Ammon's horn (tissue), 1 donor: ENCODE data around the gene SRP14.
"Not testable (repeated sequence)": the region's sequence is repeated elsewhere in the genome, so short reads cannot be mapped to it uniquely, and the experiment has no call there.

Experiments used
- DNase-seq: peaks from one replicate; pipeline ENCODE4 v3.0.0-alpha.2; 2016; ENCODE audit warnings: low spot score

SRP14 gene

DNA sequence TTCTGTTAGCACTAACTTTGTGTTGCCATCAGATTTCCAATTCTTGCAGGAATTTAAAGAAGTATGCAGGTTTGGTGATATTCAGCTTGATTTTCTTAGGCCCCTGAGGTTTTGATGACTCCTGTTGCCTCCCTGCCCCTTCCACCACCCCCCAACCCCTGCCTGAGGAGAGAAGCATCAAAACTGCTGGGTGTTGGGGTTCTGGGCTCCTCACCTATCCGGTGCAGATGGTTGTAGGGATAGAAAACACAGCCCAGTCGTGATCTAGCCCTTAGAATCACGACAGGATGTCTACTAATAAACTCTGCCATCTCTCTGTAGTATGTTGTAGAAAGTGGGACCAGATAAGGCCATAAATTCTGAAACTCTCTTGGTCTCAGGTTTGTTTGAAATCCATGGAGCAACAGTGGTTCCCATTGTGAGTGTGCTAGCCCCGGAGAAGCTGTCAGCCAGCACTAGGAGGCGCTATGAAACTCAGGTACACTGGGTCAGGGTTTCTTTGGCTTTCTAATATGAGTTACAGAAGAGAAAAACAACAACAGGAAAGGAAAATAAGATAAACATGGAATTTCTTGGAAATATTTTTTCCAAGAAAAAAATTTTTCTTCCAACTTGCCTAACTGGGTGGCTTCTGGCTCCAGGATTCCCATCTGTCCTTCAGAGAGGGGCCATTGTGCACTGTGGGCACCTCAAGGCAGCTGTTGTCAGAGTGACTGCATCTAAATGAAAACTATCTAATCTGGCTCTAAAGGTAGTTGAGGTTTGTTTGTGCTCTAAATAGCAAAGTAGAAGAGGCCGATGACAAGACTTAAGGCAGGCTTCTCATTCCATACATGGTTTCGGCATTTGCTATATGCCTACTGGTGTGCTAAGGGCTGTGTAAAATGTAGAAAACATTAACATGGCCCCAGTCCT lies 8.7 kb downstream of the SRP14 start:
- DNase-seq = no peak

- DNase-seq = peak; percentile 64
Measured at GRCh38 chr15:40028853-40029252, 10.1 kb downstream of the SRP14 start.

GRCh38 chr15:40028193-40028592 lies 10.8 kb downstream of the SRP14 start:
- no peak for DNase-seq

DNA sequence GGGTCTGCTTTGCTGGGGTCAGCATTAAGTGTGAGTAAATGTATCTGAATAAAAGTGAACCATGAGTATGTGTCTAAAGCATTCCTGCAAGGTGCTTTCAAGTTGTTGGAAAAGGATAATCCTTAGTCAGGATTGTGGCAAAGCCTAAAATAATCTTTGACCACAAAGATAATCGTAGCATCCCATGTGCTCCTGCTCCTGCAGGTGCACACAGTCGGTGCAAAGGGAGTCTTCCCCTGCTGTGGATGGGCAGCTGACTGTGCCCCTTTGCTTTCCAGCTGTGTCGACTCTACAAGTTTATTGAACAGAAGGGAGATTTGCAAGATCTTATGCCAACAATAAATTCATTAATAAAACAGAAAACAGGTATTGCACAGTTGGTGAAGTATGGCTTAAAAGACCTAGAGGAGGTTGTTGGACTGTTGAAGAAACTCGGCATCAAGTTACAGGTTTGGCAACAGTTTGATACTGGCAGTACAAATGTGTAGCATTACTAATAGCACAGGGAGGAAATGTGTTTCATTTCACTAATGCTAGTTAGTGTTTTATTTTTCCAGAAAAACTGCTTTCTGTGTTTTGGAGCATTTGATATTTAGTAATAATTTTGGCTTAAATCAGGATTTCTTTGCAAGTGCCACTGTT lies 22.6 kb downstream of the SRP14 start:
- no peak for DNase-seq

- no peak for DNase-seq
Measured at GRCh38 chr15:40014390-40014789, 24.6 kb downstream of the SRP14 start.

DNA sequence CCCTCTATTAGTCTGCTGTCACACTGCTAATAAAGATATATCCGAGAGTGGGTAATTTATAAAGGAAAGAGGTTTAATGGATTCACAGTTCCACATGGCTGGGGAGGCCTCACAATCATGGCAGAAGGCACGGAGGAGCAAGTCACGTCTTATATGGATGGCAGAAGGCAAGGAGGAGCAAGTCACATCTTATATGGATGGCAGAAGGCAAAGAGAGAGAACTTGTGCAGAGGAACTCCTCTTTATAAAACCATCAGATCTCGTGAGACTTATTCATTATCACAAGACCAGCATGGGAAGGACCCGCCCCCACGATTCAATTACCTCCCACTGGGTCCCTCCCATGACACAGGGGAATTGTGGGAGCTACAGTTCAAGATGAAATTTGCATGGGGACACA lies 25.6 kb downstream of the SRP14 start:
- not testable (repeated sequence) for DNase-seq

DNA sequence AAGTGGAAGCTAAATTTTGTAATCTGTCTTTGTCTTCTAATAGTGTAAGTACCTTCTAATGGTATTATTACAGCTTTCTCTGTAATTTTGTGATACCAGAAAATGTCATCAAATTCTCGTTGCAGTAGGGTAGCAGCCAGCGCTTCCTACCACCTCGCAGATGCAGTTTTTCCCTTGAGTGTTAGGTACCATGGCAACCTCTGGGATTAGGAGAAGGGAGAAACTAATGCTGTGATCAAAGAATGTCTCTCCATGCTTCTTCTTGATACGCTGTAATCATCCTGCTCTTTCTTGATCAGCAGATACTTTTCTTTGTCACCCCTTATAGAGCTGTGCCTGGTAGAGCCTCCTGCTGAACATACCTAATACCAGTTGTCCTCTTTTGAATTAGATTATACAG lies 27.7 kb downstream of the SRP14 start:
- peak; percentile 43 for DNase-seq

- peak; percentile 49 for DNase-seq
Measured at GRCh38 chr15:40010686-40011085, 28.3 kb downstream of the SRP14 start.

DNA sequence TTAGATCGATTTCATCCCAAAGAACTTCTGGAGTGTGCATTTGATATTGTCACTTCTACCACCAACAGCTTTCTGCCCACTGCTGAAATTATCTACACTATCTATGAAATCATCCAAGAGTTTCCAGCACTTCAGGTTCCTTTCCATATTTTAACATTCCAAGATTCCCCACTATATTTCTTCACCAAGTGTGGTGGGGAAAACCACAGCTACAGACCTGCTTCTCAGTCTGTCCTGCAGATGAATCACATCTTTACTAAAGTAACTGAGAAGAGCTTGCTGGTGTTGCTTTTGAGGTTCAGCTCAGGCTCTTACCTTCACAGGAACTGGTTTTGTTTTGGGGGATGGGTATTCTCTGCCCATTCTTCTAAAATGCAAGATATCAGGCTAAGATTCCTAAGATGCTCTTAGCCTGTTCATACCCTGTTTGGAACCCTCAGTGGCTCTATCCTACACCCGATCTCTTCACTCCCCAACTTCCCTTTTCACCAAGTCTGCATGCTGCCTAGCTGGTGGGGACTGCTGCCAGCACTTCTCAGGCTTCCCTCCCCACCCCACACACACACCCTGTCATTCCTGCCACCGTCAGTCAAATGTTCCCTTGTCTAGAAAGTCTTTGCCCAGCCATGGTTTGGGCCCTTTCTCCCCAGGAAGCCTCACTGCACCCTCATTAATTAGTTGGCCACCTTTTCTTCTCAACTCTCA lies 30.8 kb downstream of the SRP14 start:
- DNase-seq = no peak

DNA sequence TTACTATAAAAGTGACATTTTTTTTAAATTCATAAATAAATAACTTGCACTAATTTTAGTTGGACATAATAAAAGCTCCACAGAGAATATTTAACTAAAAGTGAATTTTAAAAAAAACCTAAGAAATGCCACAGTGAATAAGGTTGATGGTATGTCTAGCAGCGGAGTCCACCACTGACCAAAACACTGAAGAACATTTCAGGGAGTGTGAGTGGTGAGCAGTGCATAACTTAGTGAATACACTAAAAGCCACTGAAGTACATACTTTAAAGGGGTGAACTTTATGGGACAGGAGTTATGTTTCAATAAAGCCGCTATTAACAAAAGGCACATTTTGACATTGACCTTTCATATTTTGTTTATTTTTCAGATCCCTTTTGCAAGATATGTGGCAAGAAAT lies 32.3 kb downstream of the SRP14 start:
- no peak for DNase-seq

DNA sequence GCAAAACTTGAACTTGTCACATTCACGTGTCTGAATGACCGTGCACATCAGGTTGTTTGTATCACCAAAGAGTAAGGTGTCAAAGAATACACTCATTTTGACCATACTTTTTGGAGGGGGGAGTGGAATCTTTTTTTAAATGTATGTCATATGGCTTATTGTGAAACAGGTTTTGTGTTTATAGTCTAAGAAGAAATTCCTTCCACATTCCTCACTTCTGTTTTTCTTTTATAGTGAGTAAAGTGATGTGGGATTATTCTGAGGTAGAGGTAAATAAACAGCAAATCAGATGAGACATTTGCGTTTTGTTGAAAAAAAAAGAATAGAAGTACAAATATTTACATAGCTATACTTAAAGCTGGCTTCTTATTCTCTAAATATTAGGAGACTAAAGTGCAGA lies 33.0 kb downstream of the SRP14 start:
- no peak for DNase-seq

DNA sequence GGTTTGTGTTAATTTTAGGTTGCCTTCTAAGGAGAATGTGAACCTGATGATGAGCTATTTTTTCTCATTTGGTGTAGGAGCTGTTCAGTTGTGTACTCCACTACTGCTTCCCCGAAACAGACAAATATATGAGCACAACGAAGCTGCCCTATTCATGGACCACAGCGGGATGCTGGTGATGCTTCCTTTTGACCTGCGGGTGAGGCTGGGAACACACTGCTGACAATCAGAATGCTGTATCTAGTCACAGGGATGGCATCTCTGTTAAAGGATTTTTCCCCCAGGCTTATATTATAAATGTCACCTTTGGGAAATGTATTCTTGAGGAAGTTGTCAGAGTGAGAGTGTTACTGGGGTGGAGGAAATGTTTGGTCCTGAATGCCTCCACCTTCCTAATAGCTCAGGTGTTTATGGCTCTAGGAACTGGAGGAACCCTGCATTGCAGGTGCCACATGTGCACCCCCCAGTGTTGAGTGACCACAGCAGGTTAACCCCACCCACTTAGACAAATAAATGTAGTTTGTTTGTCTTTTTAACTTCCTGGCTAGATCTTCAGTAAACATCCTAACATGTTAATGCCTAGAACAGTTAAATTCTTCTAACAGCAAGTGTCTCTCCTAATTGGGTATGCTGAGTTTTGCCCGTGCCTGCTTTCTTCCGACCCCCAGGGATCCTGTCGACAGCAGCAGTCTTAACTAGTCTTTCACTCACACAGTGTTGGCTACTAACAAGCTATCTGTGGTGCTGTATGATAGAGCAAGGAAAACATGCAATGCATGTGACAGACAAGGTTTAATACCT lies 35.7 kb downstream of the SRP14 start:
- DNase-seq = no peak

- DNase-seq = no peak
Measured at GRCh38 chr15:40002295-40002694, 36.7 kb downstream of the SRP14 start.

GRCh38 chr15:39999538-40000200 lies 39.3 kb downstream of the SRP14 start:
- DNase-seq = no peak

DNA sequence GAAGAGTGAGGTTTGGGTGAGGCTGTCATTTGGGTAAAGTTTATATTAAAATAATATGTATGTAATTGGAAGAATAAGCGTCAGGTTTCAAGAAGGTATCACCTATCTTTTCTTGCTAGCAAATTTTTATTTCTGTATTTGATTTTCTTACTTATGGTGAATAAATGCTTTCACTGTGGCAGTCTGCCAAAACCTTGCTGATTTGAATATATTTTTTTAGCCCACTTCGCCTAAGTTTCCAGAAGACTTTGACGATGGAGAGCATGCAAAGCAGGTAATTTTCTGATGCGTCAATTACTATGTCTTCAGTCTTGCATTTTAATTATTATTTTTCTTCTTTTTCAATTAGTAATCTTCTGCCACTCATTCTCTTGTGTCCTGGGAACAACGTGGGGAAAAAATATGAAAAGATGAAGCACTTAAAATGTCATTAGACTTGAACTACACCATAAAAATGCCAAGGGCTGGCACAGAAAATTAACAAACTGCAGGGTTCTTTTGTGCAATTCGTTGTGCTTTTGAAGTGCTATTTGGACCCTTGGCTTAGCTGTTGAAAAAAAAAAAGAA lies 40.4 kb downstream of the SRP14 start:
- DNase-seq = no peak

GRCh38 chr15:39997639-39998038 lies 41.3 kb downstream of the SRP14 start:
- DNase-seq = no peak

DNA sequence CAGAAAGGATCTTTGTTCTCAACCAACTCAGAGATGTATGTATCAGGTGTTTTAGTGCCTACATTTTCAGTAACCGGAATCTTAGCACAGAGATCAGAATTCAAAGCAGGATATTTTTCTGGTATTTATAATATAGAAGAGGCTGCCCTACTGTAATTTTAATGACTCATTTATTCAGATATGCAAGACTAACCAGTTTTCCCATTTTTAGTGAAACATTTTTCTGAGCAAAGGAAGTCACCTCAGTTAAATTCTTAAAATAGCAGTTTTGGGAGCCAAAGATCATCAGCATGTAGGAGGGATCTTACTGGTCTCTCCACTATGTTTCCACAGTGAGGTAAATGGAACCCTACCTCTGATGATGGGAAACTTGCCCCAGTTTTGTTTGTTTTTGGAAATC lies 42.0 kb downstream of the SRP14 start:
- DNase-seq = no peak

GRCh38 chr15:39996228-39996627 lies 42.8 kb downstream of the SRP14 start:
- not testable (repeated sequence) for DNase-seq

DNA sequence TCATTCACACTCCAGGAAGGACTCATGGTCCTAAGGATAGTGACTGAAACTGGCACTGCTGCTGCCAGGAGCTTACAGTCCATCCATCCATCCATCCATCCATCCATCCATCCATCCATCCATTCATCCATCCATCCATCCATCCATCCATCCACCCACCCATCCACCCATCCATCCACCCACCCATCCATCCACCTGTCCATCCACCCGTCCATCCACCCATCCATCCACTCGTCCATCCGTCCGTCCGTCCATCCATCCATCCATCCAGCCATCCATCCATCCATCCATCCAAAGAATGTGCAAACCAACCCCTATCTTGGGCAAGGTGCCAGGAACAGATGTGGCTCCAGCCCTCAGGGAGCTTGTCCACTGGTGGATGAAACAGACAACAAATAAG lies 46.0 kb downstream of the SRP14 start:
- not testable (repeated sequence) for DNase-seq

- no peak for DNase-seq
Measured at GRCh38 chr15:39990706-39991105, 48.3 kb downstream of the SRP14 start.

DNA sequence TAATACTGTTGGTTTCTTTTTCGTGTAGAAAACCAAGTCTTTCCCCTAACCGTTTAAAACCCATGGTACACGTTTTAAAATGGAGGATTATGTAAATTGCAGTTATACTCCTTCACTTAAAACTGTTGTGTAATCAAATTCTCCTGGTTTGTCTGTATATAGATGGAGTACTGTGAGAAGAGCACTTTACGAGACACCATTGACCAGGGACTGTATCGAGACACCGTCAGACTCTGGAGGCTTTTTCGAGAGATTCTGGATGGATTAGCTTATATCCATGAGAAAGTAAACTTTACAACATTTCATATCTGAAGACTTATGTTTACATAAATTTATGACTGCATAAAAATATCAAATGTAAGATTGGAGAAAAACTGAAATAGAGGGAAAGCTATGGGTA lies 51.2 kb downstream of the SRP14 start:
- DNase-seq = no peak
